SIG-M5 treated with dmso at 0.1 percent for 504 hours (cell line): ENCODE data around the gene TRPC3.
A peak's percentile ranks its signal among the peaks of the same experiment; 100 is the strongest.

Experiments
- DNase-seq: peaks from one replicate; lab custom pipeline; 2025; ENCODE audit not compliant: unreplicated experiment; lab: John Stamatoyannopoulos, UW

The TRPC3 gene

GRCh38 chr4:121877041-121877773 lies 74.7 kb downstream of the TRPC3 start:
- no peak for DNase-seq

DNA sequence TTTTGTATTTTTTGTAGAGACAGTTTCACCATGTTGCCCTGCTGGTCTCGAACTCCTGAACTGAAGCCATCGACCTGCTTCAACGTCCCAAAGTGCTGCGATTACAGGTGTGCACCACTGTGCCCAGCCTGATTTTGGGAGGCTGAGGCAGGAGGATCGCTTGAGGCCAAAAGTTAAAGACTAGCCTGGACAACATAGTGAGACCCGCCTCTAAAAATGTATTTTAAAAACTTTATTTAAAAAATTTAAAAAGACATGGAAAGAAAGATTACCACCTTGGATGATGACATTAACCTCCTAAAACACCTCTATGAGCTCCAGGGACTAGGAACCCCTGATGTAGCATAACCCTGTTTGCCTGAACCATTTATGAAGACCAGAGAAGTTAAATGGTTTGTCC lies 75.8 kb downstream of the TRPC3 start:
- DNase-seq: no peak

GRCh38 chr4:121875652-121876051 lies 76.2 kb downstream of the TRPC3 start:
- DNase-seq: no peak

DNA sequence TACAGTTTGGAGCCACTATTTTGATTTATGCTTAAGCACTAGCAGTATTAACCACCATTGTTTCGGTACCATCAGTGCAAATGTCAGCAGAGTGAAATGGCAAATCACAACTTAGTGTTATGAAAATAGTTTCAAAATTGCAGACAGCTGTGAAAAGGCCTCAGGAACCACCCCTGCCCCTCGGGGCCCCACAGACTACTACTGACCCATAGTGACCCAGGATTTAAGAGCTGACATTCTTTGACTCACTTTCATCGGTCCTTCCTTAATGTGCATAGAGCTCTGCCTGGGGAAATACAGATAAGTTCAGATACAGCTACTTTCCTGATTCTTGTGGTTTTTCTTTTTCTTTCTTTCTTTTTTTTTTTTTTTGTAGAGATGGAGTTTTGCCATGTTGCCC lies 78.3 kb downstream of the TRPC3 start:
- DNase-seq: no peak

DNA sequence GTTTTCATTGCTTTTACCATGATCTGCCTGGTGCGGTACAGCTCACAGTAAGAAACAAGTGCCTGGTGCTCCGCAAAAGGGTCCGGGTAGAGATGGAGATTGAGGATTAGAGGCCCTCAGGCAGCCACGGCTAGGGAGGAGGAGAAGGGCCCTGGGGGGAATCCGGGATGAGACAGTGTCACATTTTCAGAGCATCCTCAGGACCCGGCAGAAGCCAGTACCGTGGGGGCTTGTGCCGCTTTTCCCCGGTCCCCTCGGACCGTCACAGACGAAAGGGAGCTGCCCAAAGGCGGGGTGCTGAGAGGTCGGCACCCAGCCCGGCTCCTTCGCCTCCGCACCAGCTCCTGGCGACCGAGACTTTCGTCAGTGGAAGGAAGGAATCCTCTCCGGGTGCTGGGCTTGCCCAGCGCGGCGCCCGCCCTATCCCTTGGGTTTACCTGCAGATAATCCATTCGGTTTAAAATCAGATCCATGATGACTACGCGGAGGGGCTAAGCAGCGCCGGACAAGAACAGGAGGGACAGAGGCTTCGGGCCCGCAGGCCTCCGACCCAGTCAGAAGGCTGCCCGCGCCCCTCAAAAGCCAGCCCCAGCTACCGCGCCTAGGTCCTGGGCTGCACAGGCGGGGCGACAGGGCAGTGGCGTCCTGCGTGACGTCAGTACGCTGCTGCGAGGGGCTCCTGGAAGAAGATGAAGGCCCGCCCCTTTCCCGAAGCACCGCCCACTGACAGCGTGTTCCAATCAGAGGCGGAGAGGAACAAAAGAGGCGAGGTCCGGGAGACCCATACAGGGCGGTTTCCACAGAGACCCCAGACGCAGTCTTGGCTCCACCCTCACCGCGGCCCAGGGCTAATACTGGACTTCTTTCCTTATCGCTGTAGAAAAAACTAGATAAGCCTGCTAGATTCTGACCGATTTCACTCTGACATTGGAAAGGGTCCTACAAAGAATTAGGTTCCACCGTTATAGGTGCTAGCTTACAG lies 81.7 kb downstream of the TRPC3 start, which contains the start of gene BBS7:
Gene BBS7, minus strand, starts transcription at position 634 of the 982 bp plus-strand sequence. Its CDS starts 161 bp downstream, at position 473.
- DNase-seq: peak; percentile 95

- no peak for DNase-seq
These were observed 88.1 kb downstream of the TRPC3 start for GRCh38 chr4:121863799-121864198.

DNA sequence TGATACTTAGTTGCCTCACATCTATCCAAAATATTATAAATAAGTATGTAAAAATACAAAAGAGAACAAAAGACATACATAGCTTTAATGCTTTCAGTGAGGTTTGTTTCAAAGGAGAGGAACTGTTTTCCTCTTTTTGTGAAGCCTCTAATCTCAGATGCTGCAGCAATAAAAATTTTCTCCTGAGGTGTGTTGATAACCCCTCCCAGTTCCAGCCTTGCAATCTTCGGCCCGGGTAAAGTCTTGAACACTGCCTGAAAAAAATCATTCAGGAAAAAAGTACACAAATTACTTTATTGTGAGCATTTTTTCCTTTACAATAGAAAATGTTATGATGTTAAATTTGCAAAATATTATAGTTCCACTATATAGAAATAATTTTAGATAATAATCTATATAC lies 90.4 kb downstream of the TRPC3 start:
- DNase-seq: no peak

DNA sequence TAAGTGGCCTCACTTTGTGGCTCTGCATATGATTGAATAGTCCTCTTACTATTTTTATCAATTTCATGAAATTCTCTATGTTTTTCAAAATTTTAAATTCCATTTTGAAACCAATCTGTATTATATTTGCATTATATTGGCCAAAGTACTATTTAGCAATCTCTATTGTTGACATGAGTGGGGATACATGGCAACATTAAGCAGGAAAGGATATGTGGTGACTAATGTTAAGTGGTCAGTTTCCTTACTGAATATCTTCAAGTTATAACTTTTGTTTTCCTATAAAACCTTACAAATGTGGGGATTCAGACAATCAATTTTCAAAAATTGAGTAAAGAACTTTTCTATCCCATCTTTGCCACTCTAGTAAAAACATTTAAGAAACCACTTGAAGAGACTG lies 91.7 kb downstream of the TRPC3 start:
- DNase-seq: no peak

GRCh38 chr4:121851354-121851753 lies 100.5 kb downstream of the TRPC3 start:
- DNase-seq: no peak

DNA sequence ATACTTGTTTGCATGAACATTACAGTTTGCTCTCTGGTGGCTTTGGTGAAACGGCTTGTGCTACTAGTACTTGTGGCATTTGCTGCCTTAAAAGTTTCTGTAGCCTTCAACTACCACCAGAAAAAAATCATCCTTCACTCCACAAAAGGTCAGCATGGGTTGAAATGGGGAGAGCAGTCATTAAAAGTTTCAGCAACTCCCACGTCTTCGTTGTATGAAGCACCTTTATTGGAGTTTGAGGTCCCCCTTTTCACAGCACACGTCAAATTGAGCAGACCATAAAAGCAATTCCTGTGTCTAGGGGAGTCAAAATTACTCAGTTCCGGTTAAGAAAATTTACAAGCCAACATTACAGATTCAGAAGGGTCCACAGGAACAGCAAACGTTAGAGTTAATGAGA lies 105.2 kb downstream of the TRPC3 start:
- DNase-seq: no peak

GRCh38 chr4:121842862-121843261 lies 109.0 kb downstream of the TRPC3 start:
- DNase-seq: no peak

DNA sequence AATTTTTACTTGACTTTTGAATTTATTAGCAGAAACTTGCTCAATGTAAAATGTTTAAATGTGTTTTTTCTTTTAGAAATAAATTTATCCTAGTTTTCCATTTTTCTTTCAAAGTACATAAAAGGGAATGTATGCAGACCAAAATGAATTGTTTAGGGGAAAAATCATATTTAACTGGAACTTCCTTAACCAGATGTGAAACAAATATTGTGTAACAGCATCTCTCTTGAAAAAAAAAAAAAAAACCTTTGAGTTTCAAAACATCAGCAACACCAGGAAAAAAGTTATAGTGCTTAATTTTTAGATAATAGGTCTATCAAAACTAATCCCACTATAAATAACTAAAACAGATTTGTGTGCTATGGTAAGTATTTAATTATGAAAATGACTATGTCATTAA lies 113.7 kb downstream of the TRPC3 start:
- DNase-seq: no peak

DNA sequence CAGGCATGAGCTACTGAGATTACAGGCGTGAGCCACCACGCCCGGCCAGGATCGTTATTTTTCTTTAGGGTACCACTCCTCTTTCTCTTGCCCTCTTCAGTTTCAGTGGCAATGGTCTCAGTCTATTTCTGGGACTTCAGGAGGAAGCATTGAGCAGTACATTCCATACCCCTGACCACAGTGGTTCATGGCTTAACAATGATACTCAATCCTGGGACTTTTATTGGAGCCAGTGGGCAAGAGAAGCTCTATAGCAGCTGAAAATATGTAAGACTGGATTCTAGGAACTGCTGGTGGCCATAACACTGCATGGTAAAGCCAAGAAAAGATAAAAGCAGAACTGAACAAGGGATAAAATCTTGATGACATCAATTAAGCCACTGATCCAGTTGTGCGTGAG lies 122.3 kb downstream of the TRPC3 start:
- no peak for DNase-seq
